MM.1S (cell line): ENCODE results near the gene ADGRV1.

Experiments
- DNase-seq: peaks from one replicate; pipeline ENCODE4 v3.0.0-alpha.2; 2015
- H2AFZ ChIP-seq: fragments of 300-600 bp; sonication (generic); 2 replicates; pipeline ENCODE4 v1.6.0; 2016; ENCODE audit warnings: antibody characterized with exemption, low read length
- H3F3A ChIP-seq: fragments of 300-600 bp; sonication (generic); 2 replicates; pipeline ENCODE4 v1.6.1; 2016; ENCODE audit warnings: mild to moderate bottlenecking, antibody characterized with exemption, low read length, moderate library complexity, mixed read lengths; ENCODE audit not compliant: insufficient read depth
- H3K27ac ChIP-seq: fragments of 300-600 bp; sonication (generic); 2 replicates; pipeline ENCODE4 v1.5.1; 2016; ENCODE audit warnings: mild to moderate bottlenecking, low read length
- H3K27me3 ChIP-seq: fragments of 300-600 bp; sonication (generic); replicated peaks from 2 replicates; pipeline ENCODE4 v1.6.0; 2016; ENCODE audit warnings: low read length; ENCODE audit not compliant: insufficient read depth
- H3K36me3 ChIP-seq: fragments of 300-600 bp; sonication (generic); replicated peaks from 2 replicates; pipeline ENCODE4 v1.6.1; 2016; ENCODE audit warnings: mild to moderate bottlenecking, low read length, mixed read lengths; ENCODE audit not compliant: insufficient read depth
- H3K4me1 ChIP-seq: fragments of 300-600 bp; sonication (generic); 2 replicates; pipeline ENCODE4 v1.6.1; 2016; ENCODE audit warnings: low read length, mixed read lengths
- H3K4me2 ChIP-seq: fragments of 300-600 bp; sonication (generic); 2 replicates; pipeline ENCODE4 v1.6.0; 2016; ENCODE audit warnings: low read depth, low read length
- H3K4me3 ChIP-seq: fragments of 300-600 bp; sonication (generic); 2 replicates; pipeline ENCODE4 v1.5.1; 2016; ENCODE audit warnings: low read length, mixed read lengths
- H3K79me2 ChIP-seq: fragments of 300-600 bp; sonication (generic); 2 replicates; pipeline ENCODE4 v1.6.1; 2016; ENCODE audit warnings: mixed run types, low read length, mixed read lengths
- H3K9ac ChIP-seq: fragments of 300-600 bp; sonication (generic); 2 replicates; pipeline ENCODE4 v1.6.1; 2016; ENCODE audit warnings: low read length, mixed read lengths
- H3K9me2 ChIP-seq: fragments of 300-600 bp; sonication (generic); replicated peaks from 2 replicates; pipeline ENCODE4 v1.6.1; 2016; ENCODE audit warnings: mild to moderate bottlenecking, low read length, mixed read lengths; ENCODE audit not compliant: insufficient read depth
- H3K9me3 ChIP-seq: fragments of 300-600 bp; sonication (generic); replicated peaks from 2 replicates; pipeline ENCODE4 v1.6.1; 2016; ENCODE audit warnings: mild to moderate bottlenecking, low read length, mixed read lengths; ENCODE audit not compliant: insufficient read depth
- H4K20me1 ChIP-seq: fragments of 300-600 bp; sonication (generic); 2 replicates; pipeline ENCODE4 v1.6.1; 2016; ENCODE audit warnings: mild to moderate bottlenecking, low read length, moderate library complexity, mixed read lengths; ENCODE audit not compliant: insufficient read depth
- CTCF ChIP-seq: fragments of 300-600 bp; sonication (generic); IDR thresholded peaks from 2 replicates; pipeline ENCODE4 v1.5.1; 2016; ENCODE audit warnings: antibody characterized with exemption, low read length, mixed read lengths
- EZH2 ChIP-seq: fragments of 300-600 bp; sonication (generic); optimal IDR thresholded peaks from 2 replicates; pipeline ENCODE3; 2017; ENCODE audit warnings: low read depth, mild to moderate bottlenecking, antibody characterized with exemption, low read length, mixed read lengths
- EZH2phosphoT487 ChIP-seq: fragments of 300-600 bp; sonication (generic); IDR thresholded peaks from 2 replicates; pipeline ENCODE4 v1.6.1; 2018; ENCODE audit warnings: antibody characterized with exemption, low read length

The ADGRV1 gene

GRCh38 chr5:90881626-90882150 is 323.1 kb downstream of the ADGRV1 start:
- Histone ChIP-seq H3K4me2 (no peak overlapping the region), H4K20me1 (no peaks in the 10 kb centered on the region), H3K4me1 (no peaks in the 10 kb centered on the region), H3K9me3 (no peaks in the 10 kb centered on the region), H3K79me2 (no peaks in the 10 kb centered on the region), H3K27me3 (no peaks in the 10 kb centered on the region), H3K27ac (no peak overlapping the region), H3K4me3 (no peak overlapping the region), H2AFZ (no peak overlapping the region), H3F3A (no peaks in the 10 kb centered on the region), H3K9ac (no peak overlapping the region), H3K9me2 (no peaks in the 10 kb centered on the region), H3K36me3 (no peaks in the 10 kb centered on the region)
- TF ChIP-seq EZH2 (no peak), EZH2phosphoT487 (no peak), CTCF (no peak)
- no peak for DNase-seq

- TF ChIP-seq EZH2phosphoT487 (no peak), CTCF (no peak), EZH2 (no peak)
- H3K4me2 ChIP-seq = no peak overlapping the region
- no peak for DNase-seq
- no peaks in the 10 kb centered on the region for H3K4me1 ChIP-seq
- no peaks in the 10 kb centered on the region for H3K9me3 ChIP-seq
- no peaks in the 10 kb centered on the region for H3K36me3 ChIP-seq
- no peak overlapping the region for H3K4me3 ChIP-seq
- no peaks in the 10 kb centered on the region for H3F3A ChIP-seq
- no peak overlapping the region for H3K9ac ChIP-seq
- H2AFZ ChIP-seq = no peak overlapping the region
- H3K27me3 ChIP-seq = no peaks in the 10 kb centered on the region
- H3K9me2 ChIP-seq = no peaks in the 10 kb centered on the region
- H4K20me1 ChIP-seq = no peaks in the 10 kb centered on the region
- H3K79me2 ChIP-seq = no peaks in the 10 kb centered on the region
- H3K27ac ChIP-seq = no peak overlapping the region
Observed at GRCh38 chr5:90882448-90882847, 323.9 kb downstream of the ADGRV1 start.

GRCh38 chr5:90885180-90885868 is 326.7 kb downstream of the ADGRV1 start:
- no peak overlapping the region for H3K4me2 ChIP-seq
- no peak overlapping the region for H3K4me3 ChIP-seq
- H3K27ac ChIP-seq = no peak overlapping the region
- no peaks in the 10 kb centered on the region for H4K20me1 ChIP-seq
- no peak for DNase-seq
- no peak overlapping the region for H2AFZ ChIP-seq
- no peaks in the 10 kb centered on the region for H3K79me2 ChIP-seq
- no peaks in the 10 kb centered on the region for H3K36me3 ChIP-seq
- no peaks in the 10 kb centered on the region for H3K4me1 ChIP-seq
- H3K9me2 ChIP-seq = no peaks in the 10 kb centered on the region
- H3K9ac ChIP-seq = no peak overlapping the region
- H3F3A ChIP-seq = no peaks in the 10 kb centered on the region
- no peak for TF ChIP-seq CTCF
- TF ChIP-seq EZH2 = no peak
- no peak for TF ChIP-seq EZH2phosphoT487
- H3K27me3 ChIP-seq = no peaks in the 10 kb centered on the region
- H3K9me3 ChIP-seq = no peaks in the 10 kb centered on the region
